Stimulated activated naive CD8-positive, alpha-beta T cell treated with anti-CD3 and anti-CD28 coated beads, Interleukin-15, Interleukin-2, amounts not matched to agents 100 ng/mL and 50 ng/mL, for 24 hours (primary cell): ENCODE measurements around the gene POMGNT1.
"Not testable (repeated sequence)": the region's sequence is repeated elsewhere in the genome, so short reads cannot be mapped to it uniquely, and the experiment has no call there.

ENCODE experiments used
- H3K27ac Mint-ChIP-seq: one replicate; pipeline ENCODE4 v1.8.0; 2021; ENCODE audit warnings: mild to moderate bottlenecking, mixed read lengths
- H3K27me3 Mint-ChIP-seq: one replicate; pipeline ENCODE4 v1.8.0; 2021; ENCODE audit warnings: mixed read lengths
- H3K36me3 Mint-ChIP-seq: one replicate; pipeline ENCODE4 v1.8.0; 2021; ENCODE audit warnings: low read depth, mixed read lengths
- H3K4me1 Mint-ChIP-seq: one replicate; pipeline ENCODE4 v1.8.0; 2021; ENCODE audit warnings: low read depth, mixed read lengths
- H3K4me3 Mint-ChIP-seq: one replicate; pipeline ENCODE4 v1.8.0; 2021; ENCODE audit warnings: mild to moderate bottlenecking, mixed read lengths
- H3K9me3 Mint-ChIP-seq: one replicate; pipeline ENCODE4 v1.8.0; 2021; ENCODE audit warnings: mixed read lengths

POMGNT1 gene

DNA sequence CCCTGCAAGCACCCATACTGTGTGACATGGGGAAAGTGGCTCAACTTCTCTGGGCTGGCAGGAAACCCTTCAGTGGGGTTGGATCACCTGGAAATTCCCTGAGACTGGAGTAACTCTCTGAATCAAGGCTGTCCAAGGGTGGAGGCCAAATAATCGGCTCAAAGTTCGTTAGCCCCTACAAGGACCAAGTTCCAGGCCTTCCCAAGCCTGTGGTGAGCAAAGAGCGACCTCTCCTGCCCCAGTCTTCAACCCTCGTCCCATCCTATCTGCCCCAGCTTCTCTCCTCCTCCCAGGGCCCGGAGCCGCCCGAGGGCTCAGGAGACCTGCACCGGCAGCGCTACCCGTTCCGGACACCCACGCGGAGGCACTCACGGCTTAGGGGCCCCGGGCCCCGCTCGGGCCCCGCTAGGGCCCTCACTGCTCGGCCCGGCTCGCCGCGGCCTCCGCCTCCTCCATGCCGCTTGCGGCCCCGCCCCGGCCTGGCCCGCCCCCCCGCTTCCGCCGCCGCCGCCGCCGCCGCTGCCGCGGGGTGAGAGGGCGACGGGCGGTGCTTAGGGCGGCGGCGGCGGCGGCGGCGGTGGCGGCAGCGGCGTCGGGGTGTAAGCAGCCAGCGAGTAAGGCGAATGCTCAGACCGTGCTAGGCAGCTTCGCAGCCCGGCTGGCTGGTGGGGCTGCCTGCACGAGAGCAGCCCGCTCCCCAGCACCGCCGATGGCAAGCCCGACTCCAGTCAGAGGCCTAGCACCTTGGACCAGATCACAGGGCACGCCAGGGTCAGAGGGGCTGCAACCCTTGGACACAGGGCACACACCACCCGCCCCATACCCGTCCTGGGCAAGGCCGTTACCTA is at the start of gene POMGNT1:
Gene POMGNT1, minus strand, starts transcription at position 471 of the 848 bp plus-strand sequence. CDS start 613 bp downstream, outside the sequence.
- Mint-ChIP-seq H3K36me3 (peaks cover 10% of the 10 kb centered on the region), H3K4me3 (peak within 1 kb of the TSS; percentile 88), H3K27me3 (no peaks in the 10 kb centered on the region), H3K27ac (peak within 1 kb of the TSS; percentile 85), H3K4me1 (peaks cover 25% of the 10 kb centered on the region), H3K9me3 (no peaks in the 10 kb centered on the region)

DNA sequence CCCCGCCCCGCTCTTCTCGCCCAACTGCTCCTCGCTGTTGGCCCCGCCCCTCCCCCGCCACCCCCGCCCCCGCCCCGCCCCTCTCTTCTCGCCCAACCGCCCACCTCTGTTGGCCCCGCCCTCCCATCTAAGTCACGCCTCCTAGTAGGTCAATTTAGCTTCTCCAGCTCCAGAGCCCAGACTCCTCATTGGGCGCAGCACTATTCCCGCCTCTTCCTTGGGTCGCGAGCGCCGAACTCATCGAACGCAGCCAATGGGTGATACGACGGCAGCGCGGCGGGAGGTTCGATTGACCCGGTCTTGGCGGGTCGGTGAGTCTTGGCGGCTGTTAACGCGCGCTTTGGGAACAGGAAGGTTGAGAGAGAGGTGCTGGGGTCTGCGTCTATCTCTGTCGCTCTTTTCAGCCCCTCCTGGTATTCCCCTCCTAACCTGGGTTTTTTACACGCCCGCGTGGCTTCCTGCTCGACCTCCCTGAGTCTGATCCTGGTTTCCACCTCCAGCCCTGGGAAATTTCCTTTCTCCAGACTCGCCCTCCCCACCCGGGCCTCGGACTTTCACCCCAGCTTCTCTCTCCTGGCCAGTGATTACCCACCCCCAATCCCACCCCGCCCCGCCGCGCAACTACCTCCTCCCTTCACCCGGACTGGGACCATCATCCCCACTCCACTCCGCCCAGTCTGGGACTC is 49.3 kb upstream of the POMGNT1 start, which contains the start of gene RAD54L:
Gene RAD54L, plus strand, starts transcription at position 328 of the 686 bp plus-strand sequence. CDS start 643 bp downstream, outside the sequence.
- H3K36me3 Mint-ChIP-seq: peaks cover 35% of the 10 kb centered on the region
- peak within 1 kb of the TSS; percentile 98 for H3K4me3 Mint-ChIP-seq
- peak within 1 kb of the TSS; percentile 98 for H3K27ac Mint-ChIP-seq
- H3K9me3 Mint-ChIP-seq: no peaks in the 10 kb centered on the region
- peaks cover 30% of the 10 kb centered on the region for H3K4me1 Mint-ChIP-seq
- no peaks in the 10 kb centered on the region for H3K27me3 Mint-ChIP-seq

DNA sequence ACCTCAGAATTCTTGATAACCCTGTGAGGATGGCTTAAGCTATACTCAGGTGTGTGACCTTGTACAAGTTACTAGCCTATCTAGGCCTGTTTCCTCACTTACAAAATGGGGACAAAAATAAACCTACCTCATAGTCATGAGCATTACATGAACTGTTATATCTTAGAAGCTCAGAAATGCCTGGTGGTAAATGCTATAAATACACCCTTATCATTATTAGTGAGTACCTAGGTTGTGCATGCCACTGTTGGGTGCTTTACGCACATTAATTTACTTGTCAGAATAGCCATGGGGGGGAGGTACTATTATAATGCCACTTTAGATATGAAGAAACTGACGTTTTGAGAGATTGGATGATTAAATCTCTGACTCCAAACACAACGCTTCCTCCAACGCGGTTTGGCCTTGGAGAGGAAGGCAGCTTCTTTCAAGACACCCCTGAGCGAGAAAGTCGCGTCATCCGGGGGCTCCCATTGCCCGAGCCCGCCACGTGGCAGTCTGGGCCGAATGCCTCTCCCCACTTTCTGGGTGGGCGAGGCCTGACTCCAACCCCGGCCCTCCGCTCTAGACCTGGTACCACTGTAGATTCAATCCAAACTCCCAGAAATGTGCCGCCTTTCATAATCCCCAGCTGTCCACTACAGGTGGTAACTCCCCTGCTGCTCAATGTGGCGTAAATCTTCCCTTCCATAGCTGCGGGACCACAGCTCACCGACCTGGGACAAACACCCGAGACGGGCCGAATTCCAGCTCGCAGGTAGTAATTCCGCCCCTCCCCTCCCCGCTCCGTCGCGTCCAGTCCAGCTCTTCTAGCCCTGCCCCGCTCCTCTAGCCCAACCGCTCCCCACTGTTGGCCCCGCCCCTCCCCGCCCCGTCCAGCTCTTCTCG is 48.6 kb upstream of the POMGNT1 start:
- Mint-ChIP-seq H3K27ac (peak overlapping the region; percentile 98), H3K36me3 (peaks cover 27% of the 10 kb centered on the region), H3K4me3 (peak overlapping the region; percentile 98), H3K27me3 (no peaks in the 10 kb centered on the region), H3K4me1 (peaks cover 30% of the 10 kb centered on the region), H3K9me3 (no peaks in the 10 kb centered on the region)

DNA sequence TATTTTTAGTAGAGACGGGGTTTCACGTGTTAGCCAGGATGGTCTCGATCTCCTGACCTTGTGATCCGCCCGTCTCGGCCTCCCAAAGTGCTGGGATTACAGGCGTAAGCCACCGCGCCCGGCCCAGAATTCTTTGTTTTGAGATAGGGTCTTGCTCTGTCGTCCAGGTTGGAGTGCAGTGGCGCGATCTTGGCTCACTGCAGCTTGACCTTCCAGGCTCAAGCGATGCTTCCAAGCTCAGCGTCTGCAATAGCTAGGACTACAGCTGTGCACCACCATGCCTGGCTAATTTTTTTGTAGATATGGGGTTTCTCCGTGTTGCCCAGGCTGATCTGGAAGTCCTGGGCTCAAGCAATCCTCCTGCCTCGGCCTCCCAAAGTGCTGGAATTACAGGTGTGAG is 47.9 kb upstream of the POMGNT1 start:
- H3K9me3 Mint-ChIP-seq, H3K27me3 Mint-ChIP-seq: not testable (repeated sequence)
- Mint-ChIP-seq H3K27ac (peak overlapping the region; percentile 98), H3K4me3 (peak overlapping the region; percentile 98), H3K4me1 (peaks cover 30% of the 10 kb centered on the region), H3K36me3 (peaks cover 20% of the 10 kb centered on the region)

DNA sequence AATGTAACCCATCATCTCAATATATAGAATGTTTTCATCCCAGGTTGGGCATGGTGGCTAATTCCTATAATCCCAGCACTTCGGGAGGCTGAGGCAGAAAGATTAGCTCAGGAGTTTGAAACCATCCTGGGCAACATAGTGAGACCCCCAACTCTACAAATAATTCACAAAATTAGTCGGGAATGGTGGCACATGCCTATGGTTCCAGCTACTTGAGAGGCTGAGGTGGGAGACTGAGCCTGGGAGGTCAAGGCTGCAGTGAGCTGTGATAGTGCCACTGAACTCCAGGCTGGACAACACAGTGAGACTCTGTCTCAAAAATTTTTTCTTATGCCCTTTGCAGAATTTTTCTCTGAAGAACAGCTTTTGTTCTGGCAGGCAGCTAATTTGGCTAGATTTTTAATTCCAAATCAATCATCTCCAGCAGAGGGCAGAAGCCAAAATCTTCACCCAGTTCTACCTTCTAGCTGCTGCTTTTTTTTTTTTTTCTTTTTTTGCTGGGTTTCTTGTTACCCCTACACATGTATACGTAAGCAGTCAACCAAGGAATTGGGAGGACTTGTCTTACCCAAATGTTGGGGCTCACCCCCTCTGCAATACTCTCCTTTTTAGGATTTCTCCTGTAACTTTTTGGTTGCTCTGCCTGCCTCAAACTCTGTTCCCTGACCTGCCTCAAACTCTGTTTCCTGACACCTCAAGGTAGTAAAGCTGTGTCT is 46.6 kb upstream of the POMGNT1 start:
- H3K4me3 Mint-ChIP-seq: no peak overlapping the region
- no peaks in the 10 kb centered on the region for H3K9me3 Mint-ChIP-seq
- H3K4me1 Mint-ChIP-seq: peaks cover 30% of the 10 kb centered on the region
- peaks cover 12% of the 10 kb centered on the region for H3K36me3 Mint-ChIP-seq
- H3K27ac Mint-ChIP-seq: no peak overlapping the region
- H3K27me3 Mint-ChIP-seq: no peaks in the 10 kb centered on the region

DNA sequence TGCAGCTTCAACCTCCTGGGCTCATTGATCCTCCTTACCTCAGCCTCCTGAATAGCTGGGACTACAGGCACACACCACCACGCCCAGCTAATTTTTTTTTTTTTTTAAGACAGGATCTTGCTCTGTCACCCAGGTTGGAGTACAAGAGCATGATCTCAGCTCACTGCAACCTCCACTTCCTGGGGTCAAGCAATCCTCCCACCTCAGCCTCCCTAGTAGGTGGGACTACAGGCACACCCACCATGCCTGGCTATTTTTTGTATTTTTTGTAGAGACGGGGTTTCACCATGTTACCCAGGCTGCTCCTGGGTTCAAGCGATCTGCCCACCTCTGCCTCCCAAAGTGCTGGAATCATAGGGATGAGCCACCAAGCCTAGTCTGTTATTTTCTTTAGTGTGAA is 45.6 kb upstream of the POMGNT1 start:
- not testable (repeated sequence) for H3K27me3 Mint-ChIP-seq, H3K27ac Mint-ChIP-seq, H3K9me3 Mint-ChIP-seq, H3K4me3 Mint-ChIP-seq, H3K36me3 Mint-ChIP-seq
- H3K4me1 Mint-ChIP-seq: peaks cover 20% of the 10 kb centered on the region

DNA sequence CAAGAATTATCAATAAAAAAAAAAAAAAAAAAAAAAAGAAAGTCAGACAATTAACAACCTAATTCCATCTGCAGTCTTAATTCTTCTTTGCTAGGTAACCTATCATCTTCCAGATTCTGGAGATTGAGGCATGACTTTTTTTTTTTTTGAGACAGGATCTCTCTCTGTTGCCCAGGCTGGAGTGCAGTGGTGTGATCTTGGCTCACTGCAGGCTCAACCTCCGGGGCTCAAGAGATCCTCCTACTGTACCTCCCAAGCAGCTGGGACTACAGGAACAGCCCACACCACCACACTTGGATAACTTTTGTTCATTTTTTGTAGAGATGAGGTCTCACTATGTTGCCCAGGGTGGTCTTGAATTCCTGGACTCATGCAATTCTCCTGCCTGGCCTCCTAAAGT is 44.7 kb upstream of the POMGNT1 start:
- Mint-ChIP-seq H3K4me1 (peaks cover 14% of the 10 kb centered on the region), H3K36me3 (no peaks in the 10 kb centered on the region), H3K27ac (no peak overlapping the region), H3K4me3 (no peak overlapping the region), H3K27me3 (no peaks in the 10 kb centered on the region), H3K9me3 (peaks cover 6% of the 10 kb centered on the region)

DNA sequence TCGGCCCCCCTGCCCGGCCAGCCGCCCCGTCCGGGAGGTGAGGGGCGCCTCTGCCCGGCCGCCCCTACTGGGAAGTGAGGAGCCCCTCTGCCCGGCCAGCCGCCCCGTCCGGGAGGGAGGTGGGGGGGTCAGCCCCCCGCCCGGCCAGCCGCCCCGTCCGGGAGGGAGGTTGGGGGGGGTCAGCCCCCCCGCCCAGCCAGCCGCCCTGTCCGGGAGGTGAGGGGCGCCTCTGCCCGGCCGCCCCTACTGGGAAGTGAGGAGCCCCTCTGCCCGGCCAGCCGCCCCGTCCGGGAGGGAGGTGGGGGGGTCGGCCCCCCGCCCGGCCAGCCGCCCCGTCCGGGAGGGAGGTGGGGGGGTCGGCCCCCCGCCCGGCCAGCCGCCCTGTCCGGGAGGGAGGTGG is 43.5 kb upstream of the POMGNT1 start:
- not testable (repeated sequence) for H3K27ac Mint-ChIP-seq

DNA sequence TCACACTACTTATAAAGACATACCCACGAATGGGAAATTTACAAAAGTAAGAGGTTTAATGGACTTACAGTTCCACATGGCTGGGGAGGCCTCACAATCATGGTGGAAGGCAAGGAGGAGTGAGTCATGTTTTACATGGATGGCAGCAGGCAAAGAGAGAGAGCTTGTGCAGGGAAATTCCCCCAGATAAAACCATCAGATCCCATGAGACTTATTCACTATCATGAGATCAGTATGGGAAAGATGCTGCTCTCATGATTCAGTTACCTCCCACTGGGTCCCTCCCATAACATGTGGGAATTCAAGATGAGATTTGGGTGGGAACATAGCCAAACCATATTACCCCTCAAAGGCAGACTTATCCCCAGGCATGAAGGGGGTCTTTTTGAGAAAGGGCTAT is 40.6 kb upstream of the POMGNT1 start:
- H3K36me3 Mint-ChIP-seq, H3K27me3 Mint-ChIP-seq, H3K4me3 Mint-ChIP-seq, H3K9me3 Mint-ChIP-seq, H3K4me1 Mint-ChIP-seq, H3K27ac Mint-ChIP-seq: not testable (repeated sequence)

More for the DNA sequence above, 43.5 kb upstream of the POMGNT1 start:
- not testable (repeated sequence) for H3K27me3 Mint-ChIP-seq, H3K9me3 Mint-ChIP-seq, H3K36me3 Mint-ChIP-seq, H3K4me3 Mint-ChIP-seq
- H3K4me1 Mint-ChIP-seq: peaks cover 10% of the 10 kb centered on the region

DNA sequence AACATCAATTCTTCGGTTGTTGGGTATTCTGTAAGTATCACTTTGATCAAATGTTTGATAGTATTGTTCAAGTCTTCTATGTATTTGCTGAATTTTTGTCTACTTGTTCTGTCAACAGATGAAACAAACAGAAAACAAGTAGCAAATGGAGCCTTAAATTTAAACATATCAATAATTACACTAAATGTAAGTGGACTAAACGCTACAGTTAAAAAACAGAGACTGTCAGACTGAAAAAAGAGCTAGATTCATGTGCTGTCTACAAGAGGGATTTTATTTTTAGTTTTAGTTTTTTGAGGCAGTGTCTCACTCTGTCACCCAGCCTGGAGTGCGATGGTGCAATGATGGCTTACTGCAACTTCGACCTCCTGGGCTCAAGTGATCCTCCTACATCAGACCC is 38.6 kb upstream of the POMGNT1 start:
- Mint-ChIP-seq H3K27me3 (no peaks in the 10 kb centered on the region), H3K4me1 (no peaks in the 10 kb centered on the region), H3K36me3 (no peaks in the 10 kb centered on the region), H3K4me3 (no peak overlapping the region), H3K27ac (no peak overlapping the region), H3K9me3 (peaks cover 6% of the 10 kb centered on the region)

DNA sequence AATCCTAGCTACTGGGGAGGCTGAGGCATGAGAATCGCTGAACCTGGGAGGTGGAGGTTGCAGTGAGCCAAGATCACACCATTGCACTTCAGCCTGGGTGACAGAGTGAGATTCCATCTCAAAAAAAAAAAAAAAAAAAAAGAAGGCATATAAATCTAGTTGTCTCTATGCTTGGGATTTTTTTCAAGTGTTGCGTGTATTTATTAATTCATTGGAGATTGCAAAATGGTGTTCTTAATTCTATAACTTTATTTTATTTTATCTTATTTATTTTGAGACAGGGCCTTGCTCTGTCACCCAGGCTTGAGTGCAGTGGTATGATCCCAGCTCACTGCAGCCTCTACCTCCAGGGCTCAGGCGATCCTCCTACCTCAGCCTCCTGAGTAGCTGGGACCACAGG is 33.0 kb upstream of the POMGNT1 start:
- H3K4me1 Mint-ChIP-seq, H3K9me3 Mint-ChIP-seq, H3K36me3 Mint-ChIP-seq, H3K27ac Mint-ChIP-seq, H3K27me3 Mint-ChIP-seq, H3K4me3 Mint-ChIP-seq: not testable (repeated sequence)

DNA sequence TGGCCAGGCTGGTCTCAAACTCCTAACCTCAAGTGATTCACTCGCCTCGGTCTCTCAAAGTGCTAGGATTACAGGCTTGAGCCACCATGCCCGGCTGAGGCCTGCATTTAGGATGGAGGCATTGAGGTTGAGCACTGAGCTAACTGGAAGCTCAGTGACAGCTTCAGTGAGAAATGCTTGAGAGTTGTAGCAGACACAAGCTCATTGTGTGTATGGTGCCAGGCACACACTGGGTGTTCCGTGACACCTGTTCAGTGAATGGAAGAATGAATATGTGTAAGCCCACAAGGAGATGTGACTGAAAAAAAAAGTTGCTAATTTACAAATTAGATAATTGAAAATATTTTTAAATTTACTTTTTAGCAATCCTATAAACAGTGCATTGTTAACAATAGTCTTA is 26.7 kb upstream of the POMGNT1 start:
- Mint-ChIP-seq H3K4me1 (no peaks in the 10 kb centered on the region), H3K27me3 (no peaks in the 10 kb centered on the region), H3K9me3 (no peaks in the 10 kb centered on the region), H3K27ac (no peak overlapping the region), H3K36me3 (no peaks in the 10 kb centered on the region), H3K4me3 (no peak overlapping the region)

DNA sequence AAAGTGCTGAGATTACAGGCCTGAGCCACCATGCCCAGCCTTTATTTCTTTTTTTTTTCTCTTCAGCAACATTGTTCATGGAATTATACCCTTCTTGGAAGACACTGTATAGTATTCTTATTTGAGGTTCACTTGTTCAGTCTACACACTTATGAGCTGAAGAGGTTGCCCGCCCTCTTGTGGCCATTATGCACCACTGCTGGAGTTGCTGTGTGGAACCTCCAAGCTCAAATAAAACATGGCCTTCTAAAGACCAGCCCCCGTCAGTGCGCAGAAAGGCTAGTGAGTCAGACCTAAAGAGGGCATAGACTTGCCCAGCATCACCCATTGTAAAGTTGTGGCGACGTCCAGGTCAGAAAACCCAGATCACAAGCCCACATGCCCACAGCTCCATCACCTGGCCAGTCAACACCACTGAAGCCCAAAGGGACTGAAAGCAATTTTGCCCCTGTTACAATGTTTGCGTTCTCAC is 25.3 kb upstream of the POMGNT1 start:
- Mint-ChIP-seq H3K36me3 (no peaks in the 10 kb centered on the region), H3K27ac (no peak overlapping the region), H3K4me3 (no peak overlapping the region), H3K4me1 (no peaks in the 10 kb centered on the region), H3K27me3 (no peaks in the 10 kb centered on the region), H3K9me3 (no peaks in the 10 kb centered on the region)

DNA sequence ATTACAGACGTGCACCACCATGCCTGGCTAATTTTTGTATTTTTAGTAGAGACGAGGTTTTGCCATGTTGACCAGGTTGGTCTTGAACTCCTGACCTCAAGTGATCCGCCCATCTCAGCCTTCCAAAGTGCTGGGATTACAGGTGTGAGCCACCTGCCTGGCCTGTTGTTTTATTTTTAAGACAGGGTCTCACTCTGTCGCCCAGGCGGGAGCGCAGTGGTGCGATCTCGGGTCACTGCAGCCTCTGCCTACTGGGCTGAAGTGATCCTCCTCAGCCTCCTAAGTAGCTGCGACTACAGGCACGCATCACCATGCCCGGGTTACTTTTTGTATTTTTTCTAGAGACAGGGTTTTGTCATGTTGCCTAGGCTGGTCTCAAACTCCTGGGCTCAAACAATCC is 24.8 kb upstream of the POMGNT1 start:
- not testable (repeated sequence) for H3K4me1 Mint-ChIP-seq, H3K9me3 Mint-ChIP-seq, H3K27ac Mint-ChIP-seq, H3K27me3 Mint-ChIP-seq, H3K4me3 Mint-ChIP-seq, H3K36me3 Mint-ChIP-seq
